ENCODE measurements around the gene CHDH.

Gene CHDH

DNA sequence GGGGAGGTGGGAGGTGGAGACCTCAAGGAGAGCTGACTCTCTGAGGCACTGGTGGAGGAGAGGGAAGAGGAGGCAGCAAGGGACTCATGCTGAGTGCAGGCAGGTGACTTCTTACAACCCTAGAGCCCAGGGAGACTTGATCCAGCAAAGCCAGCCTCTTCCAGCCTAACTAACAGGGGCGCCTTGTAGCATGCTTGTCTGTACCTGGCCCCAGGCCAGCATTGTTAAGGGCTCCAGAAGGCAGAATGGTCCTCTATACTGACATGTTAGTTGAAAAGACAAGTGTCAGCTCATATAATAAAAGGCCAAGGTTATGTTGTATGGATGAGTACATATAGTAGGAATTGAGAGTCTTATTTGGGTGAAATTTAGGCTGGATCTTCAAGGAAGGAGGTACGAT lies 65.4 kb downstream of the CHDH start:
- no peak for DNase-seq

DNA sequence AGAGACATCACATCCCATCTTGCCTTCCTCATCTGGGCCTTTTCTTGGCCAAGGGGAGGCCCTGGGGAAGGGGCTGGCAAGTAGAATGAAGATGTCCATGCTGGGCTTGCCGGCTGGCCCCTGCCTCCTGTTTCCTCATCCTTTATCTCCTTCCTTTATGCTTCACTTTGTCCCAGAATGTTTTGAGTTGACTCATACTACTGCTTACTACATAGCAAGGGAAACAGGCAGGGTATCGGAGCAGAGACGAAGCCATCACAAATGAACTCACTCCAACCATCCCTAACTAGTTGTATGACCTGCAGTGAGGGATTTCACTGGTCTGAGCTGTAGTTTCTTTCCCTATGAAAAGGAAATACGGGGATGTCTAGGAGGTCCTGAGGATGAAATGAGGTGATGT lies 66.0 kb downstream of the CHDH start:
- DNase-seq, result no peak

DNA sequence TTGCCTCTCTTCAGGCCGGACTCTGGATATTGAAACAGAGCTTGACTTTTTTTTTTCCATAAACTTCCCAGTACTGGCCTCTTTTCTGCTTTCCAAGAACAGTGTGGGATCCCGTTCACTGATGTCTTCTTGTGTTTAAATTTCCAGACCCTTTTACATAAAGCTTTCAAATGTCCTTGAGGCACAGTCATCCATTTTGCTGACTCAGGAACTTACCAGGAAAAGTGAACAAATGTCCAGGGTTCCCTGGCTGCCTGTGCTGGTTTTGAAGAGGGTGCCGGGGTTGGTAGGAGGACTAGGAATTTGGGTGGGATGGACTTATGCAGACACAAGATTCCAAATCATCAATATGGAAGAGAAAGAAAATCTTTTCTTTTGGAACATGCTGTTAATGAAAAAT lies 68.1 kb downstream of the CHDH start:
- DNase-seq, result no peak

DNA sequence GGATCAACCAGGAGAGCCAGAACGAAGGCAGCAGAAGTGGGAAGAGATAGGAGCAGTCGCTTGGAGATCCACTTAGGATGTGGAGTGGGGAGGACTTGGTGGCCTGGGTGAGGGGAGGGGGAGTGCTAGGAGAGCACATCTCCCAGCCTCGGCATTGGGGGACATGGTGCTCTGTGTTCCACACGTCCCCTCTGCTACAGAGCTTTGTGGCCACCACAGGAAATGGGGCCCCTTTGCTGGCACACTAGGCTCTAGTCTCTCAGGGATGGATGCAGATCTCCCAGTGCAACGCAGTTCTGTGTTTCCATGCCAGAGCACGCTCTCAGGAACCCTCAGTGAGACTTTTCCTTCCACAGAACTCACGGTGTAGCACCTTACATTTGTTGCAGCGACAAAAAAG lies 68.8 kb downstream of the CHDH start:
- no peak for DNase-seq

DNA sequence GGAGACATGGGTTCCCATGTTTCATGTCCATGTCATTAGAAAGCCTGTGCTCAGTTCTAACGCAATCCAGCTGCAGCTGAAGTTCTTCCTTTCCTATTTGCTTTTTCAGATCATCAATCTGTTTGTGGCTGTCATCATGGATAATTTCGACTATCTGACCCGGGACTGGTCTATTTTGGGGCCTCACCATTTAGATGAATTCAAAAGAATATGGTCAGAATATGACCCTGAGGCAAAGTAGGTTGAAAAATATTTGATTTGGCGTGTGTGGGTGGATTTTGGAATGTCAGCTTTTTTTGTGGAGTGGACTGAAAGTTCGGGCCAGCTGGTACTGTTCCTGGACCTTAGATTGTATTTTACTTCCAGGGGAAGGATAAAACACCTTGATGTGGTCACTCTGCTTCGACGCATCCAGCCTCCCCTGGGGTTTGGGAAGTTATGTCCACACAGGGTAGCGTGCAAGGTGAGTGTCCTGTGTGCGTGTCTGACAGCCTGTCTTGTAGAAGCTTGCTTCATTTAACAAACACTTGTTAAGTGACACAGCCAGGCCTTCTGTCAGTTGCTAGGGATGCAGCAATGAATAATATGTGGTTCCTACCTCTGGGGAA lies 69.6 kb downstream of the CHDH start:
- no peak for DNase-seq

DNA sequence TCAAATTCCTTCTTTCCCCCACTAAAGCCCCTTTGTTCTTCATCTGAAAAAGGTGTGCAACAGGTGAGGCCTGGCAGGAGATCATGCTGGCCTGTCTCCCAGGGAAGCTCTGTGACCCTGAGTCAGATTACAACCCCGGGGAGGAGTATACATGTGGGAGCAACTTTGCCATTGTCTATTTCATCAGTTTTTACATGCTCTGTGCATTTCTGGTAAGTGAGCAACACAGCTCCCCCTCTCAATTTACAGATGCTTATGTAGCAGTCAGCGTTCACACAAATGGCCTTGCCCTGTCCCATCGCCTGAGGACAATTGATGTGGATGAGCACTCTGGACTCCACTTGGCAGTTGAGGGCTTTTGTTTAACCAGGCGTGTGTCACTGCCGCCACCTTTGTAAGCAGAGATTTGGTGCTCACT lies 70.4 kb downstream of the CHDH start:
- DNase-seq, result no peak

DNA sequence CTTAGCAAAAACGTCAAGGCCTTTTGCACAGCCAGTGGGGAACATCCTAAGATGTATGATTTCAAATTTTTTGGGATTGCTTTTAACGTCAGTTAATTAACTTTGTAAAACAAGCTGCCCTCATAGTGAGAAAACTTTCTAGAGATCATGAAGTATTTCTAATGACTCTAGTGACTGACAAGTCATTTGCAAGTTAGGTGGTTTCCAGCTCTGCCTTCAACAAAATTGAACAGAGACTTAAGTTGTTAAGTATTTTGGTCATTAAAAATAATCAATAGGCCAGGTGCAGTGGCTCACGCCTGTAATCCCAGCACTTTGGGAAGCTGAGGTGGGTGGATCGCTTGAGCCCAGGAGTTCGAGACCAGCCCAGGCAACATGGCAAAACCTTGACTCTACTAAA lies 71.2 kb downstream of the CHDH start:
- DNase-seq, result no peak

DNA sequence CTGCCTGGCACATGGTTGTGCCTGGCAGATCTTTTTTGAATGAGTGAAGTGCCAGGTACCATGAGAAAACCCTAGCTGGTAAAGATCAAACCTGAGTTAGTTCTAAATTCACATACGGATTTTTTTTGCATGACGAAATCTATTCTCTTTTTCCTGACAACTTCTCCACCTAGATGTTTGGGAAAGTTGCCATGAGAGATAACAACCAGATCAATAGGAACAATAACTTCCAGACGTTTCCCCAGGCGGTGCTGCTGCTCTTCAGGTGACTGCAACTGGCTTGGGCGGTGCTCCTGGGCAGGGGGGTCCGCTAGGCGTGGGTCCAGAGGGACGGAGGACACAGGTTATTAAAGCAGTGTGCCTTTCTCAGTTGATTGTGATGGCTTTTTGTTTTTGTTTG lies 71.8 kb downstream of the CHDH start:
- no peak for DNase-seq

DNA sequence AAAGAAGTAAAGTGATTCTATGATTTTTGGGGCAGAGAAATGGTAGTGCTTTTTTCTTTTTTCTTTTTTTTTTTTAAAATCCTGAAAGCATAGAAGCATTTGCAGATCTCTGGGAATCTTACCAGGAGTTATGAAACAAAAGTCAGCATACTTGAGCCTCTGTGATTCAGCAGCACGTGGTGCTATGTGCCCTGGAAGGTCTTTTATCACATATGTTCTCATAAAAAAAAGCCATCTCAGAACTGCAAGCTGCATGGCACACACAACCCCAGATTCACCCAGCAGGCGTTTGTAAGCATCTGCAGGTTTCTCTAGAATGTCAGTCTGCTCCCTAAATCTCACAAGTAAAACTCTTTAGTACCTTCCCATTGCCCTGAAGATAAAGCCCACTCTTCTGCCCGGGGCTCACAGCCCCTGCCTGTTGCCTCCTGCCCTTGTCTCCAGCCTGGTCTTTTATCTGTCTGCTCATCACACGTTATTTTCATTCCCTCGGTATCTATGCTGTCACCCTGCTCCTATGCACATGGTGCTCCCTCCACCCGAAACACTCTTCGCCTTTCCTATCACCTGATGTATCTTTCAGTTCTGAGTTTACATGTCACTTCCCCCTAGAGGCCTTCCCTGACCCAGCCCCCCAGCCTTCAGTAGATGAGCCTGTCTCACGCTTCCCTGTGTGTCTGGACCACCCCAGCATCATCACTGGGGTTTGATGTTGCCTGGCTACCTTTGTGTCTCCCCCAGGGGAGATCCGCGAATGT lies 72.4 kb downstream of the CHDH start:
- DNase-seq, result no peak

DNA sequence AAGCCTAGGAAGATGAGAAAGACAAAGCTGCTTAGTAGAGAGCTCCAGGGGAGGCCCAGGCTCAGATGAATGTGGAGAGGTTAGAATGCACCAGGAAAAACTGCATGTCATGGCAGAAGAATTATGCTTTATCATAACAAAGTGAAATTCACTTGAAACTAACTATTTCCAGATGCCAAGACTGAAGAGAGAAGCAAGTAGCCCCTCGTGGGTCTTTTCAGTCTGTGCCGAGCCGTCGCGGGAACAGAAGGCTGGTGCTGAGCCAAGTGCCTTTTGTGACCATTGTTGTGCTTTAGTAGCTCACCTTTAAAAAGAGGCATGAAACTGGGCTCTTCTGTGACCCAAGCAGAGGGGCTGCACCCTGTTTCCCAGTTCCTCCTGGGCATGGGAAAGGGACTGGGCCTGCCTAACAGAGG lies 73.2 kb downstream of the CHDH start:
- DNase-seq, result no peak

DNA sequence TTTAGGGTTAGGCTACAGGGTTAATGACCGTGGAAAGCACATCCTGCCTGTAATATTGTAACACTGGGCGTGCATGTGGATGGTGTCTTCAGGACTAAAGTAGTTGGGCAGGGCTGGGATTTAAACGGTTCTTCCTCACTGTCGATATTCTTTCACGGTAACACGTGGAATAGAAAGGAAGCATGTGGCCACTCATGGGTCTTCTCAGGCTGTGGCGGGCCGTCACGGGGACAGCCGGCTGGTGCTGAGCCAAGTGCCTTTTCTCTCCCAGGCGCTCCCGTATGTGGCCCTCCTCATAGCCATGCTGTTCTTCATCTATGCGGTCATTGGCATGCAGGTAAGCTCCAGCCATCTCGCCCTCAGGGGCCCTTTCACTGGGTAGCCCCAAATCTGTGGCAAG lies 73.7 kb downstream of the CHDH start:
- no peak for DNase-seq

DNA sequence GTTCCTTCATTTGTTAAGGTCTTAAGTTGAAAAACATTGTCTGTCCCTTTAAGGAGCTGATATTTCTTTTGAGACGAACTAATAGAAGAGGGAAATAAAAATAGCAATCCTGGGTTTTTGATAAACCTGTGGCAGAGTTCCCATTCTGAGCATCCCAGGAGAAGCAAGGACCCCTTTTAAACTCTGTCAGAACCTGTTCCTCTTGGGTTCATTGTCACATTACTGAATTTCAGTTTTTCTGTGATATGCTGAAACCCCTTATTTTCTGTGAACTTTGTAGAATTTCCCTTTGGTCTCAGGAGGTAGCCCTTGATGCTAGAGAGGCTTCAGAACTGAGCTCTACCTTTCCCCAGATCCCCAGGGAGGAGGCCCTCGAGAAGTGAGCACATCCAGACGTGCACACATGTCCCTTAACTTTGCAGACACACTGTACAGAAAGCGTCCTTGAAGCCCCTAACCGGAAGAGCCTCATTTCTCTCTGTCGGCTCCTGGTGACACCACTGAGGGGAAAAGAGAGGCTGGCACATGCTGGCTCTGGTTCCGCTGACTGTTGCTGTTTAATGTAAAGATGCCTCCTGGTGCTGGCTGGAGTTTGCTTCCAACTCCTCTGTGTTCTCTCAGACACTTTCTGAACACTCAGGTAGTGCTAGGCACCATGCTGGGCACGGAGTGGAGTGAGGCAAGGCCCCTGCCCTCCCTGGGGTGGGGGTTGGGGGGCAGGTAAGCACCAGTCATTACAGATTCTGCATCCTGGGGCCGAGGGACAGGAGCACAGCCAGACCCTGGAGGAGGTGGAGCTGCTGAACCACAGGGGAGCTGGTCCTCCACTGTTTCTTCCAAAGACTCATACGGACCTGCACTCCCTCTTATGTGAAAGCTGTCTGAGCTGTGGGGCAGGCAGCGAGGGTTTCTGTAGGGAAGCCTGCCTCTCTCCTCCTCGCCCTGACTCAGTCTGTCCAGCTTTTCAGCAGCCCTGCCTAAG lies 77.5 kb downstream of the CHDH start:
- no peak for DNase-seq

DNA sequence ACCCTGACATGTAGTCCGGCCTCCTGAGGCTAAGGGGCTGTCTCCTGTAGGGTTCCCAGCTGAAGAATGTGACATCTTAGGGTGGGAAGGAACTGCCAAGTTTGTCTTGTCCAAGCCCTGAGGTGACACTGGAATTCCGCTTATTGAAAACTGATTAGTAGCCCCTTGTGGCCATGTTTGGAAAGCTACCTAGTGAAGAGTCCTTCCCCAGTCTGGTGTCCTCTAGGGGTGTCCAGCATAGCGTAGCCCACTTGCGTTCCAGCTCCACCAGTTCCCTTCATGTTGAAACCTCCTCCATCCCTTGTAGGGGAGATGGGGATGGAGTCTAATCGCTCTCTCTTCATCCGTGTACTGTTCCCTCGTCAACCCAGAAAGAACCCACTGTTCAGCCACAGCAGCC lies 79.5 kb downstream of the CHDH start:
- no peak for DNase-seq

DNA sequence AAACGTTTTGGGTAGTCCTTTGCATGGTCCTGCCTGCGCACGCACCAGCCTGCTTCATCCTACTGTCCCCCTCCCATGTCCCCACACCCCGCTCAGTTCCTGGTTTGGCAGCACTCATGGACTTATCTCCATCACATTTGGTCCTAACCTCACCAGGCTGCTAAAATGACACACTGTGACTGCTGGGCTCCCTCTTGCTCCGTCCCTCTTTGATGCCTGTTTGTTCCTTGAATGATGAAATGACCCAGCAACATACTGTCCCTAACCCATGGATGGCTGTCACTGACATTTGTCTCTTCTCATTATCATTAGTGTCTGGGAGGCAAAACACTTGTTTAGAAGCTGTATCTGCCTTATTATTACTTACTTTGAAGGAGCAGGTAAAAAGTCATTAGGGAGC lies 80.5 kb downstream of the CHDH start:
- DNase-seq, result no peak

DNA sequence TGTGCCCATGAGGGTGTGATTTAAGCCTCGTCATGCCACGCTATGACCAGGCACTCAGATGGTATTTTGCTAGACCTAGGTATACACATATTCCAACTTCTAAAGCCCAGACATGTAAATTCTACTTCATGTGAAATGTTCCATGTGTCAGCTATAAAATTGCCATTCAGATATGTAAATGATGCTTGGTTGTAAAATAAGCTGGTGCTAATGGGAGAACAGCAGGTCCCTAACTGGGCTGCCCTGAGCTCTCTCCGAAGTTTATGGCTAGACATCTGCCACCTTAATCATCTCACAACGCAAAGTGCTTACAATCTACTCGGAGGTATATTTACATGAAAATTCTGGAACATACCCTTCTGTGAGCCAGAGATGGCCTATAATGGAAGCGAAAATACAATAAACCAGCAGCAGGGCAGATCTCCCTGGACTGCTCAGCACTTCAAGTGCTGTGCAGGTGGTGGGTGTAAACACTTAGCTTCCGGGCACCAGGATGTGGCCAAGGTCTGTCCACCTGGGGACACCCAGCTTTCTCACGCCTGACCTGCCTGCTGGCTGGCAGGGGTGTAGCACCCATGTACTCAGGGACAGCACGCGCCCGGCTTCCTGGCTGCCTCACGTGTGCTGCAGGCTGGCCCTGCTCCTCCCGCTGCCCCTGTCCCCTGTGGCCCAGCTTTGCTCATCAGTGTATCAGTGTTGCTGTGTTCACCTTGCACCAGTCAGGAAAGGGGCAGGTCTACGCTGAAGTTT lies 82.0 kb downstream of the CHDH start:
- no peak for DNase-seq

DNA sequence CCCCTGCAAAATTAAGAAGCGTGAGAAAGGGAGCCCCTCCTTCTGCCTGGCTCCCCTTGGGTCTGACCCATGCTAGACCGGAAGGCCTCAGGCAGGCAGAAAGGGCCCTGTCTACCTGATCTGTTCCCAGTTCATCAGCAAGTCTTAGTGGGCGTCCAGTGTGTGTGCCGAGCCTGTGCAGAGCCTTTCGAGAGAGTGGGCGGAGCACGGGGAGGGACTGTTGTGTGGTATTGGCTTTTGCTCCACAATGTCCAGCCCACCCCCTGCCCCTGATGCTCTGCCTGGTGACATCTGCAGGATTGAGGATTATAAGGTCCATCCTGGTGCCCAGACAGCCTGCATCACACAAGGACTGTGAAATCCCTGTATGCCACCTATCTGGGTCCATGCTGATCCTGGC lies 82.9 kb downstream of the CHDH start:
- no peak for DNase-seq

Data from activated effector memory CD4-positive, alpha-beta T cell treated with Interleukin-2 at 50 U/mL for 16 hours (primary cell).